ENCODE data around the gene CHST3. TPM values are rescaled to one million over a fixed set of nuclear protein-coding genes. Genes with fewer than 3 reads are reported as not detected.
A peak's percentile ranks its signal among the peaks of the same experiment; 100 is the strongest.

CHST3 gene
- total and polyA plus RNA-seq, 9 donors: 16.4 to 69.2 (median 36.1) TPM

DNA sequence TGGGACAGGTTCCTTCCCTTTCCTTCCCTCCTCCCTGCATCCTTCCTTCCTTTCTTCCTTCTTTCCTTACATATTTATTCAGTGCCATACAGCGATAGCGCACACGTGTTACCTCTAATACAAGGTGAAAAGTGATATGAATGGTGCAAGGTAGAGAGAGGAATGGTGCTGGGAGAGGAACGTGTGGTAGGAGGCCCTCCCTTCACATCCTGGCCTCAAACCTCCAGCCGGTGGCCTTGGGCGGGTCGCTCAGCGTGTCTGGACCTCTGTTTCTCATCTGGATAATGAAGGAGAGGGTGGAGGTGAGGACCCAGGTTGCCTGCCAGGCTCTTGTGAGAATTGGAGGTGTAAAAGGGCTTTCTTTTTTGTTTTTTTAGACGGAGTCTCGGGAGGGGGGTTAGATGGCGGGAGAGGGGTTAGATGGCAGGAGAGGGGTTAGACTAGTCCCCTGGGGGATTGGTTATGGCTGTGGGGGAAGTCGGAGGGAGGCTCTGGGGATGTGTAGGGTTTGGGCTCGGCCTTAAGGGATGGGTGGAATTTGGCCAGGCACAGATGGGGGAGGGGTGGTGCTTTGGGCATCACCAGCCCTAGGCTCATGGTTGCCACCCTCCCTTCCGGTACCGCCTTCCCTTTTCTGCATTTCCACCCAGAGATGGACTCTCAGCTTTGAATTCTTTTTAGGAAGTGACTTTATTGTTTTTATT, 14.9 kb downstream of the CHST3 start:
- 50 to 57% (median 51%) methylated on average over 15 of the region's 15 CpGs for WGBS, 3 donors

DNA sequence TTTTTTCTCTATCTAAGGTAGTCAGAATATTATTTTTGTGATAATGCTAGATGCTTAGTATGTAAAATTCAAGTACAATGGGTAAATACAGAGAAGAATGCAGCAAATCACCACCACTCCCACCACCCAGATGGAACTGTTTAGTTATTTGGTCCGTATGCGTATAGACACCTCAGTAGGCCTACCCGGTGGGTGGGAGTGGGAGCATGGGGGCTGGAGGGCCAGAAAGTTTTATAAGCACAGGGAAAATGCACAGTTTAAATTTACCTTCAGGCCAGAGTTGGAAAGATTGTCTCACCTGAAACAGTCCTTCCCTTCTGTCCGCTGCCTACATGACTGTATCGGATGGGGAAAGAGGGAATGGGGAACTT, 15.5 kb downstream of the CHST3 start:
- intact Hi-C loops (cut with DNase I): no loop called here
- Histone ChIP-seq H3K9me3 (no peaks in the 10 kb centered on the region), H3K4me1 (ENCODE audit: insufficient read depth) (peaks cover 64% of the 10 kb centered on the region), H3K4me3 (no peak overlapping the region), H3K36me3 (no peaks in the 10 kb centered on the region), H3K27ac (peak overlapping the region in 1 of 2 donors; percentile 88), H3K27me3 (no peaks in the 10 kb centered on the region)
- no peak for TF ChIP-seq EP300 (IDR thresholded peaks at IDR 0.05)
- TF ChIP-seq, protein P1, sequence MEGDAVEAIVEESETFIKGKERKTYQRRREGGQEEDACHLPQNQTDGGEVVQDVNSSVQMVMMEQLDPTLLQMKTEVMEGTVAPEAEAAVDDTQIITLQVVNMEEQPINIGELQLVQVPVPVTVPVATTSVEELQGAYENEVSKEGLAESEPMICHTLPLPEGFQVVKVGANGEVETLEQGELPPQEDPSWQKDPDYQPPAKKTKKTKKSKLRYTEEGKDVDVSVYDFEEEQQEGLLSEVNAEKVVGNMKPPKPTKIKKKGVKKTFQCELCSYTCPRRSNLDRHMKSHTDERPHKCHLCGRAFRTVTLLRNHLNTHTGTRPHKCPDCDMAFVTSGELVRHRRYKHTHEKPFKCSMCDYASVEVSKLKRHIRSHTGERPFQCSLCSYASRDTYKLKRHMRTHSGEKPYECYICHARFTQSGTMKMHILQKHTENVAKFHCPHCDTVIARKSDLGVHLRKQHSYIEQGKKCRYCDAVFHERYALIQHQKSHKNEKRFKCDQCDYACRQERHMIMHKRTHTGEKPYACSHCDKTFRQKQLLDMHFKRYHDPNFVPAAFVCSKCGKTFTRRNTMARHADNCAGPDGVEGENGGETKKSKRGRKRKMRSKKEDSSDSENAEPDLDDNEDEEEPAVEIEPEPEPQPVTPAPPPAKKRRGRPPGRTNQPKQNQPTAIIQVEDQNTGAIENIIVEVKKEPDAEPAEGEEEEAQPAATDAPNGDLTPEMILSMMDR (IDR thresholded peaks at IDR 0.05): no peak
- TF ChIP-seq POLR2A (IDR thresholded peaks at IDR 0.05): no peak
- peak in 2 of 5 donors; percentile 12 to 22 for DNase-seq
- WGBS, 3 donors: 49 to 54% (median 52%) methylated on average over 5 of the region's 5 CpGs

More for the DNA sequence above, 14.9 kb downstream of the CHST3 start:
- peak in 3 of 5 donors; percentile 21 to 48 (median 47) for DNase-seq
- H3K9me3 ChIP-seq: no peaks in the 10 kb centered on the region
- TF ChIP-seq POLR2A (IDR thresholded peaks at IDR 0.05) (no peak), EP300 (IDR thresholded peaks at IDR 0.05) (no peak)
- TF ChIP-seq, protein P1 (IDR thresholded peaks at IDR 0.05): no peak
- no peaks in the 10 kb centered on the region for H3K36me3 ChIP-seq
- no peak overlapping the region for H3K4me3 ChIP-seq
- peaks cover 65% of the 10 kb centered on the region for H3K4me1 ChIP-seq (ENCODE audit: insufficient read depth)
- intact Hi-C loops (cut with DNase I): no loop called here
- no peaks in the 10 kb centered on the region for H3K27me3 ChIP-seq
- H3K27ac ChIP-seq: peak overlapping the region in 1 of 2 donors; percentile 88

DNA sequence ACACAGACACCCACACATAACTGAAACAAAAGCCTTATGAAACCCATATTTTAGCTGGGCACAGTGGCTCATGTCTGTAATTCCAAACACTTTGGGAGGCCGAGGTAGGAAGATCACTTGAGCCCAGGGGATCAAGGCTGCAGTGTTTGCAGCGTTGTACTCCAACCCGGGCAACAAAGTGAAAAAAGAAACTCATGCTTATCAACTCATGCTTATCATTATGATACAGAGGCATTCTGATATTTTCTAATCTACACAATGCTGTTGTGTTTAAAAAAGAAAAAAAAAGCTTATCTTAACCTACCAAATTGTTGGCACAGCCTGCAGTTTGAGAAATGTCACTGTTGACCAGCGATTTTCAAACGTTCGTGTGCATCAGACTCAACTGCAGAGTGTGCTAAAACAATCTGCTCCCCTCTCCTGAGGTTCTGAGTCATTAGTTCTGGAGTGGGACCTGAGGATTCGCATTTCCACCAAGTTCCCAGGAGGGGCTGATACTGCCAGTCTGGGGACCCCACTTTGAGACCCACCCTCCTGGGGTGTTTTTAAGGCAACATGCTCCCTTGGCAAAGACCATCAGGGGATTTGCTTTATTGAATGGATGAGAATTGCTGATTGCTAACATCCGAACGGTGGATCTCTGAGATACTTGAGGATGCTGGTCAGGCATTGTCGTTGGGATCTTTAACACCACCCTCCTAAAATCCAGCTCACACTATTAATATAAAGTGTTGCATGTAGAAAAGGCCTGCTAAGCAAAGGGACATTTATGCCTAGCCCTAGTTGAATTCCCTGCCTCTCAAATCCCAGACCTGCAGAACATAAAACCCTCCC, 16.2 kb downstream of the CHST3 start:
- TF ChIP-seq EP300 (IDR thresholded peaks at IDR 0.05) (no peak), POLR2A (IDR thresholded peaks at IDR 0.05) (no peak)
- TF ChIP-seq, protein P1 (IDR thresholded peaks at IDR 0.05): no peak
- no peaks in the 10 kb centered on the region for H3K9me3 ChIP-seq
- WGBS, 3 donors: 13 to 20% (median 15%) methylated on average over 10 of the region's 10 CpGs
- H3K36me3 ChIP-seq: no peaks in the 10 kb centered on the region
- peaks cover 64% of the 10 kb centered on the region for H3K4me1 ChIP-seq (ENCODE audit: insufficient read depth)
- H3K27ac ChIP-seq: peak overlapping the region in 1 of 2 donors; percentile 88
- peak in 2 of 5 donors; percentile 19 to 20 for DNase-seq
- H3K4me3 ChIP-seq: no peak overlapping the region
- intact Hi-C loops (cut with DNase I): no loop called here
- H3K27me3 ChIP-seq: no peaks in the 10 kb centered on the region

DNA sequence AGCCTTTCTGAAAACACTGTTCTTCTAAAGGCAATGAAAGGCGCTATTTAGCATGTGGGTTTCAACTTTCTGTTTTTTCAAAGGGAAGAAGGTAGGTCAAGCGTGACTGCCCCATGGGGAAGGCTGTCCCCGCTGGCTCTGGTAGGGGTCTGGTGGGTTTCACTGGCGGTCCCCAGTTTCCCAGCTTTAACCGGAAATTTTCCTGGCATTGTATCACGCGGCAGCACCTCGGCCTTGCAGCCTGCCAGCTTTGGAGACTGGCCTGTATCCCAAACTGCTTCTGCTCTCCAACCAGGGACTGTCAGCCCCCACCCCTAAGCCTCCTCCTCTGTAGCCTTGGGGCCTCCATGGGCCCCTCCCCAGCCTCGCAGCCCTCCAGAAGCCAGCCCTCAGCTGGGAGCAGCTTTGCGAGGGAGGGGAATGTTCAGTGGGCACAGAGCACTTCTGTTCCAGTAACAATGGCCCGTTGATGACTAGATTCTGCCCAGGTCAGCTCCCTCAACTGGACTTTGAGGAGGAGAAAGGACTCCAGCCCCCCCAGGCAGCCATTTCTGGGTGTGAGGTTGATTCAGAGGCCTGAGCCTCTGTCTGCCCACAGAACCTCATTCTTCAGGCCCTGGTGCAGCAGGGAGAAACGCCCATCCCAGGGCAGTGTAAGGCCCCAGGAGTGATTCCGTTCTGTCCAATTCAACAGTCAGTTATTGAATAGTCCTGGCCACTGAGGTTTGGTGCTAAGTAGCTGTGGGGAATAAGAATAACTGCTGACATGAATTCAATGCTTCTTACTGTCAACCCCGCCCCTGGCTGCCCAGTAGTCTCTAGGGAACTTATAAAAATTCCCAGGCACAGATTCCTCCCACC, 17.1 kb downstream of the CHST3 start:
- intact Hi-C loops (cut with DNase I): no loop called here
- 10 to 16% (median 10%) methylated on average over 14 of the region's 14 CpGs for WGBS, 3 donors
- TF ChIP-seq, protein P1 (IDR thresholded peaks at IDR 0.05): no peak
- TF ChIP-seq POLR2A (IDR thresholded peaks at IDR 0.05) (no peak), EP300 (IDR thresholded peaks at IDR 0.05) (no peak)
- Histone ChIP-seq H3K4me1 (ENCODE audit: insufficient read depth) (peaks cover 61% of the 10 kb centered on the region), H3K36me3 (no peaks in the 10 kb centered on the region), H3K27me3 (no peaks in the 10 kb centered on the region), H3K4me3 (no peak overlapping the region), H3K27ac (peak overlapping the region; percentile 53 to 88), H3K9me3 (no peaks in the 10 kb centered on the region)
- DNase-seq: peak; percentile 64 to 76 (median 70)
